Frontal cortex (tissue), 4 donors: ENCODE data around the gene ZPLD1. TPM values are rescaled to one million over a fixed set of nuclear protein-coding genes. Genes with fewer than 3 reads are reported as not detected.

Experiments
- DNase-seq, 2 donors: peaks; one replicate each; pipeline ENCODE4 v3.0.0; 2012; ENCODE audit warnings: low spot score in 2 of 2
- FAIRE-seq: peaks from 2 replicates; lab custom pipeline; 2012; peaks lifted over from hg19 to GRCh38; lab: Jason Lieb, UNC
- total RNA-seq: library from RNA; depleted of rRNA; stranded (reverse); fragments of >200 nt; gene quantifications from one replicate; pipeline ENCODE4 v1.2.3, GENCODE V29; 2014
- donor health status: control.
- donor health status: control.
- donor health status: control.

The ZPLD1 gene
- total RNA-seq, 1 donor from 2014 or later: not detected

GRCh38 chr3:102514241-102514640 is 79.4 kb downstream of the ZPLD1 start:
- DNase-seq (no peak), FAIRE-seq (no peak)

DNA sequence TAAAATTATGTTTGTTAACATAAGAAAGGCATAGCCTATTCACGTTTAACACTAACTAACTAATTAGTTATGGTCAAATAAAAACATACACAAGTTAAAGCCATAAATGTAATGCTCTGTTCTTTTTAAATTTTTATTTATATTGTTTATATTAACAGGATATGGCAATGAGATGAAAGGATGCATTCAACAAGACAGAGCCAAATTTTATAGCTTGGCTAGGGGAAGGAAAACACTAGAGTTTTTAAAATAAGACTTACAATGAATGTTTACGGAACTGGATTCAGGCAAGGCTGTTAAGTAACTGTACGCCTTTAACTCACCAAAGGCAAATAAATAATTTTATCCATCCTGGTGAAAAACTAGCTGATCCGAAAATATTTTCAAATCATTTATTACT is 86.4 kb downstream of the ZPLD1 start:
- no peak for FAIRE-seq
- no peak for DNase-seq

- FAIRE-seq (no peak), DNase-seq (no peak)
These were observed 90.8 kb downstream of the ZPLD1 start for GRCh38 chr3:102525624-102526023.

DNA sequence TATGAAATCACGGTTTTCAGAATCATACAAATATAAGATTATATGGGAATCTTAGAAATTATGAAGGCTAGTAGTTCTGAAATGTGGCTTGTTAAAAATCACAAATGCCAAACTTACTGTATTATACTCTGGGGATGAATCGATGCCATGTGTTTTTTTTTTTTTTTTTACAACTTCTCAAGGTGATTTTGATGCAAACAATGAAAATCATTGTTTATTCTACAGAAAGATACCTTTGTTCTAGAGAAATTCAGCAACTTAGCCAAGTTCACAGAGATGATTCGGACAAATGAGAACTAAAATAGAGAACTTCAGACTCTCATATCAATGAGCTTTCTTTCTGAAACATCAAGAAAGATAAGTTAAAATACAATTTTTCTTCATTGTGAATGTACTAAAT is 92.0 kb downstream of the ZPLD1 start:
- DNase-seq (no peak), FAIRE-seq (no peak)

DNA sequence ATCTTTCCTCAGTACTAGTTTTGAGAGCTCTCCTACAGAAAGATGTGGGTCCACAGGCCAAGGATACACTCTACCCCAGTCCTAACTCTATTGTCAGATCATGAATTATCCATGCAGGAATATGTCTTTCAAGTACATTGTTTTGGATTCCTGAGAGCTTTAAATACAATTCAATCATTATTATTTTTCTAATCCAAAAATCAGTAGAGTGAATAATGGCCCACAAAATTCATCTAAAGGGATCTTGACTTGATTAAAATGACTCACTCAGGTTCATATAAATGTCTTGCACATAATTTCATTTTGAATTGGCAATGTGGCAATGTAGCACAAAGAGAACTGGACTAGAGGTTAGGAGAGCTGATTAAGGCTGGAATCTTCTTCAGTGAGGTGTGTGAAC is 93.9 kb downstream of the ZPLD1 start:
- DNase-seq: no peak
- no peak for FAIRE-seq
